ENCODE data around the gene TC2N.

TC2N gene

DNA sequence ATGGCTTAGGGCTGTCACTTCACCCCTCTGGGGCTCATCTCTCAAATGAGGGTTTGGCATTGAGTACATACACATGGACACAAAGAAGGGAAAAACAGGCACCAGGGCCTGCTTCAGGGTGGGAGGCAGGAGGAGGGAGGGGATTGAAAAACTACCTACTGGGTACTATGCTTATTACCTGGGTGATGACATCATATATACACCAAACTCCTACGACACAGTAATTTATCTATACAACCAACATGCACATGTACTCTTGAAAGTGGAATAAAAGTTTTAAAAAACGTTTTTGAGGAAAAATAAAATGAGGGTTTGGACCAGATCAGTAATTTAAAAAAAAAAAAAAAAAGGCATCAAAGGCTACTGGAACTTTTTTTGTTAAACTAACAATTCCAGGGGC lies 3.6 kb upstream of the TC2N start:
- Histone ChIP-seq H3K4me1 (ENCODE audit: insufficient read depth, poor library complexity, severe bottlenecking) (peaks cover 27% of the 10 kb centered on the region), H3K27me3 (ENCODE audit: insufficient read depth, poor library complexity, severe bottlenecking) (no peaks in the 10 kb centered on the region), H3K27ac (ENCODE audit: poor library complexity, severe bottlenecking) (no peak overlapping the region), H3K36me3 (ENCODE audit: low read depth) (no peaks in the 10 kb centered on the region), H3K4me3 (ENCODE audit: severe bottlenecking) (no peak overlapping the region), H3K9me3 (ENCODE audit: severe bottlenecking) (no peaks in the 10 kb centered on the region)
- ATAC-seq (ENCODE audit: low read depth), result no peak
- DNase-seq (ENCODE audit: low spot score), result no peak
- TF ChIP-seq CTCF (IDR thresholded peaks at IDR 0.05; ENCODE audit: poor library complexity, severe bottlenecking), result no peak

GRCh38 chr14:91870001-91870400 lies 2.7 kb upstream of the TC2N start:
- H3K4me3 ChIP-seq (ENCODE audit: severe bottlenecking), result no peak overlapping the region
- TF ChIP-seq CTCF (IDR thresholded peaks at IDR 0.05; ENCODE audit: poor library complexity, severe bottlenecking), result no peak
- DNase-seq (ENCODE audit: low spot score) (no peak), ATAC-seq (ENCODE audit: low read depth) (peak; percentile 79)
- peak overlapping the region; percentile 28 for H3K27ac ChIP-seq (ENCODE audit: poor library complexity, severe bottlenecking)
- H3K27me3 ChIP-seq (ENCODE audit: insufficient read depth, poor library complexity, severe bottlenecking), result no peaks in the 10 kb centered on the region
- H3K36me3 ChIP-seq (ENCODE audit: low read depth), result no peaks in the 10 kb centered on the region
- H3K4me1 ChIP-seq (ENCODE audit: insufficient read depth, poor library complexity, severe bottlenecking), result peaks cover 27% of the 10 kb centered on the region
- no peaks in the 10 kb centered on the region for H3K9me3 ChIP-seq (ENCODE audit: severe bottlenecking)

DNA sequence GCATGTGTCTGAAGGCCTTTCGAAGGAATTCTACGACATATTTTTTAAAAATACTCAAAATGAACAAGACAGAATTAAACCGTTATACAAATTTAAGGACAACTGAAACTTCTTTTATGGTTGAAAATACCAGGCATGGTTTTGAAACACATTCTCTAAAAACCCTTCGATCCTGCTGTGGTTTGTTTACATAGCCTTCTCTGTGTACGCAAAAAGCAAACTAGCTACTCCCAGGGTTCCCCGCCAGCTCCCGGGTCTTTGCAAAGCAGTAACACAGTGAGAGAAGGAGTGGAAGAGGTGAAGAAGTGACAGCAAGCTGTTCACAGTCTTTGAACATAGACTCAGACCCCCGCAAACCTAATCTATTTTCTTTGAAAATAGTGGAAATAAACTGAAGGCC lies 2.2 kb upstream of the TC2N start:
- peaks cover 27% of the 10 kb centered on the region for H3K4me1 ChIP-seq (ENCODE audit: insufficient read depth, poor library complexity, severe bottlenecking)
- no peaks in the 10 kb centered on the region for H3K9me3 ChIP-seq (ENCODE audit: severe bottlenecking)
- ATAC-seq (ENCODE audit: low read depth) (no peak), DNase-seq (ENCODE audit: low spot score) (no peak)
- no peaks in the 10 kb centered on the region for H3K36me3 ChIP-seq (ENCODE audit: low read depth)
- peak overlapping the region; percentile 28 for H3K27ac ChIP-seq (ENCODE audit: poor library complexity, severe bottlenecking)
- H3K4me3 ChIP-seq (ENCODE audit: severe bottlenecking), result no peak overlapping the region
- no peaks in the 10 kb centered on the region for H3K27me3 ChIP-seq (ENCODE audit: insufficient read depth, poor library complexity, severe bottlenecking)
- no peak for TF ChIP-seq CTCF (IDR thresholded peaks at IDR 0.05; ENCODE audit: poor library complexity, severe bottlenecking)

DNA sequence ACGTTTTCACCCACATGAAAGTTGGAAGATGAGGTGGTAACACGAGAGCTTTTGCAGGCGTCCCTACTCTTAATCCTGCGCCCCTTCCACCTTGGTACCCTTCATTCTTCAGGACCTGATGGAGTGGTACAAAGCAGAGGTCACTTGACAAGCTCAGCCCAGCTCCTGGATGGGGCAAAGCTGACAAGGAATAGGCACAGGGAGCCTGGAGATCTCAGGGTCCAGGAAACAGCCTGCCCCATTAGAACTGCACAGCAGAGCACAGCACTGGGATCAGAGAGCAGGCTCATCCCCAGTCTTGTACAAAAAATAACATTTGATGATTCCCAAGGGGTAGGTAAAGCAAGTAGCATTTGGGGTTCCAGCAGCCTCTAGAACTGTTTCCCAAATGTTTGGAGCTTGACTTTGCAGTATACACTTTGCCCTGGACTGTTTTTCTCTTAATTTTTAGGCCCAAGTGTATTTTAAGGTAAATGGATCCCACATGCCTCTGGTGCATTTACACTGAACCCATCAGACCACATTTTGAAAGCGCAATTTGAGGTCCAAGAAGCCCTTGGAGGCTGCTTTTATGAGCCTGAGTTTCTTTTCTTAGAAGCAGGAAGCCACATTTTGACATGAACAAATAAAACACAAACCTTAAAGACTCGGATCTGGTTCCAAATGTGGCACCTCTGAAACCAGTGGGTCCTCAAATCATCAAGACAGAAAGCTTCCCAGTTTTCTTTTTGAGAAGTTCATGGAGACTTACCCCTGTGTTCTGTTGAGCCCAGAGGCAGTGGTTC lies 633 bp downstream of the TC2N start:
- Histone ChIP-seq H3K4me3 (ENCODE audit: severe bottlenecking) (no peak overlapping the region), H3K27ac (ENCODE audit: poor library complexity, severe bottlenecking) (no peak overlapping the region), H3K4me1 (ENCODE audit: insufficient read depth, poor library complexity, severe bottlenecking) (peaks cover 13% of the 10 kb centered on the region), H3K36me3 (ENCODE audit: low read depth) (no peaks in the 10 kb centered on the region), H3K9me3 (ENCODE audit: severe bottlenecking) (no peaks in the 10 kb centered on the region), H3K27me3 (ENCODE audit: insufficient read depth, poor library complexity, severe bottlenecking) (no peaks in the 10 kb centered on the region)
- TF ChIP-seq CTCF (IDR thresholded peaks at IDR 0.05; ENCODE audit: poor library complexity, severe bottlenecking), result no peak
- ATAC-seq (ENCODE audit: low read depth) (no peak), DNase-seq (ENCODE audit: low spot score) (no peak)

DNA sequence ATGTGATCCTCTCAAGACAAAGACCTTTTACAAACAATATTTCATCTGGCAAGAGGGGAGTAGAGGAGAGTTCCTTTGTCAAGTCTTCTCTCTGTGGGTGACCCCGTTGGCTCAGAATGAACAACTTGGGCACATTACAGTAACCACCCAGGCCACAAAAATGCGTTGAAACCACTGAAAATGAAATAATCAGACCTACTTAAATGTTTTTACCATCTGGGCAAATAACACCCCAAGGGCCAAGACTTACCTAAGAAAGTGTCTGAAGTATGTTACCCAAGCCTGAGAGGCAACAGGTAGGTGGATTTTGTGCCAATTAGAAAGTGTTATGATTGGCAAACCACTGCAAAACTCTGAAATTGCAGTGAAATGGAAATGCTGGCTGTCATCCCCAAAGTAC lies 1.3 kb downstream of the TC2N start:
- Histone ChIP-seq H3K9me3 (ENCODE audit: severe bottlenecking) (no peaks in the 10 kb centered on the region), H3K36me3 (ENCODE audit: low read depth) (no peaks in the 10 kb centered on the region), H3K27me3 (ENCODE audit: insufficient read depth, poor library complexity, severe bottlenecking) (no peaks in the 10 kb centered on the region), H3K27ac (ENCODE audit: poor library complexity, severe bottlenecking) (no peak overlapping the region), H3K4me3 (ENCODE audit: severe bottlenecking) (no peak overlapping the region), H3K4me1 (ENCODE audit: insufficient read depth, poor library complexity, severe bottlenecking) (peaks cover 13% of the 10 kb centered on the region)
- ATAC-seq (ENCODE audit: low read depth) (peak; percentile 35; the same call in 2 of the 3 replicates), DNase-seq (ENCODE audit: low spot score) (no peak)
- TF ChIP-seq CTCF (IDR thresholded peaks at IDR 0.05; ENCODE audit: poor library complexity, severe bottlenecking), result no peak
